ENCODE data around the gene FKBP10.

Gene FKBP10, protein sequence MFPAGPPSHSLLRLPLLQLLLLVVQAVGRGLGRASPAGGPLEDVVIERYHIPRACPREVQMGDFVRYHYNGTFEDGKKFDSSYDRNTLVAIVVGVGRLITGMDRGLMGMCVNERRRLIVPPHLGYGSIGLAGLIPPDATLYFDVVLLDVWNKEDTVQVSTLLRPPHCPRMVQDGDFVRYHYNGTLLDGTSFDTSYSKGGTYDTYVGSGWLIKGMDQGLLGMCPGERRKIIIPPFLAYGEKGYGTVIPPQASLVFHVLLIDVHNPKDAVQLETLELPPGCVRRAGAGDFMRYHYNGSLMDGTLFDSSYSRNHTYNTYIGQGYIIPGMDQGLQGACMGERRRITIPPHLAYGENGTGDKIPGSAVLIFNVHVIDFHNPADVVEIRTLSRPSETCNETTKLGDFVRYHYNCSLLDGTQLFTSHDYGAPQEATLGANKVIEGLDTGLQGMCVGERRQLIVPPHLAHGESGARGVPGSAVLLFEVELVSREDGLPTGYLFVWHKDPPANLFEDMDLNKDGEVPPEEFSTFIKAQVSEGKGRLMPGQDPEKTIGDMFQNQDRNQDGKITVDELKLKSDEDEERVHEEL

DNA sequence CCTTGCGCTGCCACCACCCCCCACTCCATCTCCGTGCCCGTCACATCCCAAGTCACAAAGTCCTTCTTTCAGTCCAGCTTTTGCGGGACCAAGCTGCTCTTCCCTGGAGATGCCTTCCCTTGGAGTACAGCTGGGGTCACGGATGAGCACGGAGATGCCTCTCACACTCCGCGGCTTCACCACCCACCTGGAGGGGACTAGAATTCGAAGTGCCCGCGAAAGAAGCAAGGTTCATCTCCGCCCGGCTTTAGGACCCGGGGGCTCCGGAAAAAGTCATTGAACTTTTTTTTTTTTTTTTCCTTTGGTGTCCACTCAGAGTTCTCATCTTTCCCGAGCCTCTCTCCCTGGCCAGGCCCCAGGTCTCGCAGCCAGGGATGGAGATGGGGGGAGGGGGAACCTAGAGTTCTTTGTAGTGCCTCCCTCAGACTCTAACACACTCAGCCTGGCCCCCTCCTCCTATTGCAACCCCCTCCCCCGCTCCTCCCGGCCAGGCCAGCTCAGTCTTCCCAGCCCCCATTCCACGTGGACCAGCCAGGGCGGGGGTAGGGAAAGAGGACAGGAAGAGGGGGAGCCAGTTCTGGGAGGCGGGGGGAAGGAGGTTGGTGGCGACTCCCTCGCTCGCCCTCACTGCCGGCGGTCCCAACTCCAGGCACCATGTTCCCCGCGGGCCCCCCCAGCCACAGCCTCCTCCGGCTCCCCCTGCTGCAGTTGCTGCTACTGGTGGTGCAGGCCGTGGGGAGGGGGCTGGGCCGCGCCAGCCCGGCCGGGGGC lies at the start of gene FKBP10:
Gene FKBP10 (plus strand): TSS at position 624 of the 771 bp plus-strand sequence. CDS start 31 bp downstream, at position 655.
- TF ChIP-seq POLR2A (IDR thresholded peaks at IDR 0.05; ENCODE audit: low read depth, low read length) = peak; percentile 84
- no peak for FAIRE-seq
- DNase-seq (ENCODE audit: insufficient read length, low spot score) = peak; percentile 92

DNA sequence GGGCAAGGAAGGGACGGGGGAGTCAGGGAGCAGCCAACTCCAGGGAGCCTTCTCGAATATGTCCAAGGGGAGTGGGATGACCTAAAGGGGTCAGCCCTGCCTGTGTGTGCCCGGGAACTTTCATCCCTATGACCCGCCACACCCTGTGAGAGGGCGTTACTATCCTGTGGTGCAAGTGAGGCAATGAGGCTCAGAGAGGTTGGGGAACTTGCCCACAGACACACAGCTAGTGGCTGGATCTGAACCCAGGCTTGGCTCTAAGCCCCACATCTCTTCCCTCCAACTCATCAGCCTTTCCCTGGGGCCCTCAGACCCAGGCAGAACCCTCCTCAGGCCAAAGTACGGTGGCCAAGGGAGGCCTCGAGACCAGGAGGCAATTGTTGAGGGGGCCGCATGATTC lies 49.5 kb upstream of the FKBP10 start:
- DNase-seq (ENCODE audit: insufficient read length, low spot score) = no peak
- no peak for TF ChIP-seq POLR2A (IDR thresholded peaks at IDR 0.05; ENCODE audit: low read depth, low read length)
- no peak for FAIRE-seq

DNA sequence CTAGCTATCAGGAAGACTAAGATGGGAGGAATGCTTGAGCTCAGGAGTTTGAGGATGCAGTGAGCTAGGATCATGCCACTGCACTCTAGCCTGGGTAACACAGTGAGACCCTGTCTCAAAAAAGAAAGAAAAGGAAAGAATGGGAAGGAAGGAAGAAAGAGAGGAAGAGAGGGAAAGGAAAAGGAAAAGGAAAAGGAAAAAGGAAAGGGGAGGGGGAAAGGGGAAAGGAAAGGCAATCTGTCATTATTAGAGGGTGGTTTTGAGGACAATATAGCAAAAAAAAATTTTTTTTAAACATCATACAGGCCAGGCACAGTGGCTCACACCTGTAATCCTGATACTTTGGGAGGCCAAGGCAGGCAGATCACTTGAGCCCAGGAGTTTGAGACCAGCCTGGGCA lies 46.7 kb upstream of the FKBP10 start:
- no peak for FAIRE-seq

DNA sequence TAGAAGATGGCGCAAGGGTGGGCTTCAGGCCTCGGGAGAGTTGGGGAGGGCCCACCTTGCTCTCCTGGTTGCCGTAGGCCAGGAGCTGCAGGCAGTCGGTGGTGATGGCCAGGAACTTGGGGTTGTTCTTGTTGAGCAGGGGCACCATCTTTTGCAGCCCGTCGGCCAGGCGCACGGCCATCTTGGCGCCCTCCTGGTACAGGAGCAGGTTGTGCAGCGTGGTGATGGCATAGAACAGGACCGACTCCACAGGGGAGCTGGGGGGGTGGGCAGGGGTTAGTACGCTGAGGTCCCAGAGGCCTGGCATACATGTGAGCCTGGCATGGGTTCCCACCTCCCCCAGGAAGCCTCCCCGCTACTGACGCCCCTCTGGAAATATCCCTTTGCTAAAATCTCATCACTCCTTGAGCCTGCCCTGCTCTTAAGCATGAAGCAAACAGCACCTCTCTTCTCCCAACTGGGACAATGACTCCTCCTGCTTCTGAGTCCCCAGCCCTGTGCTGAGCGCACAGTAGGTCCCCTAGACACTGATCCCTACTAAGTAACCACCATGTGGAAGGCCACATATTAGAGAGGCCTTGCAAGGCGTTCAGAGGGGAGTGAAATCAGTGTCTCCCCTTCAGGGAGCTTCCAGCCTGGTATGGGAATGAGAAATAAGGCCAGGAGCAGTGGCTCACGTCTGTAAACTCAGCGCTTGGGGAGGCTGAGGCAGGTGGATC lies 45.3 kb upstream of the FKBP10 start:
- no peak for FAIRE-seq
- DNase-seq (ENCODE audit: insufficient read length, low spot score) = no peak

More for the DNA sequence above, 46.7 kb upstream of the FKBP10 start:
- DNase-seq (ENCODE audit: insufficient read length, low spot score) = no peak
- TF ChIP-seq POLR2A (IDR thresholded peaks at IDR 0.05; ENCODE audit: low read depth, low read length) = no peak

DNA sequence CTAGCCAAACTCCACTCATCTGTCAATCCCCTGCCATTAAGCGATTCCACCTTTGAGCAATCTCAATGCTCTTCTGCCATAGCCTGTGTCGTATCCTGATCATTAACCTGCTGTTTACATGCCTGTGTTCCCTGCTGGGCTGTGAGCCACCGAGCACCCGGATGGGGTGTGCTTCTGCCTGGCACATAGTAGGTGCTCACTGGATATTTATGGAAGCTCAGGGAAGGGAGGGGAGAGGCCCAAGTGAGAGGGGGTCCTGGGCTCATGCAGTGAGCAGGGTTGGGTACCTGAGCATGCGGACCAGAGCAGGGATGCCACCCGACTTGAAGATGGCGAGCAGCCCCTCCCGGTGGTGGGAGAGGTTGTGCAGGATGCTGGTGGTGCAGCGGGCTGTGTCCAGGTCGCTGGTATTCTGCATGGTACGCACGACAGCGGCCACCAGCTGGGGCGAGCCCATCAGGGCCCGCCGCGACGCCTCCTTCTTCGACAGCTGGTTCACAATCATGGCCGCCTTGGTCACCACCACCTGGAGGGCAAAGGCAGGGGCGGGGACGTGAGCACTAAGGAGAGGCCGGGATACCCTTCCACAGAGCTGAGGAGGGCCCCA lies 44.0 kb upstream of the FKBP10 start:
- no peak for TF ChIP-seq POLR2A (IDR thresholded peaks at IDR 0.05; ENCODE audit: low read depth, low read length)
- no peak for FAIRE-seq
- DNase-seq (ENCODE audit: insufficient read length, low spot score) = no peak

More for the DNA sequence above, 45.3 kb upstream of the FKBP10 start:
- TF ChIP-seq POLR2A (IDR thresholded peaks at IDR 0.05; ENCODE audit: low read depth, low read length) = no peak

DNA sequence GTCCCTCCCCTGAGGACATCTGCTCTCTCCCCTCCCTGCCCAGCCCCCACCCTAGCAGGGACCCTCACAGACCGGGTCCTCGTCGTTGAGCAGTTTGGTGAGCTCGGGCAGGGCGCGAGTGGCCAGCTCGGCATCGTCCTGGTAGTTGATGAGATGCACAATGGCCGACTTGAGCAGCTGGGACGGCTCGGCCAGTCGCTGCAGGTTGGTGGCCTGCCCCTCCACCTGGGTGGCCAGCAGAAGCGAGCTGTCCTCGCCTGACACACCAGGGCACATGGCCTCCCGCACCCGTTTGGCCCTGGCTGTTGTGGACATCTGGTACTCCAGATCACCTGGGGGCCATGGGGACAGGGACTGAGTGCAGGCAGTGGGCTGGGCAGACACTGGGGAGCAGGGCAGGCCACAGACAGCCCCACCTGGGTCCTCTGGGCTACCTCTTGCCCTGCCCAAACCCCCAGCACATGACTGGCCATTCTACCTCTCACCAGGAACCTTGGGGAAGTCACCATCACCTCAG lies 43.4 kb upstream of the FKBP10 start:
- FAIRE-seq = no peak
- no peak for DNase-seq (ENCODE audit: insufficient read length, low spot score)
- no peak for TF ChIP-seq POLR2A (IDR thresholded peaks at IDR 0.05; ENCODE audit: low read depth, low read length)

DNA sequence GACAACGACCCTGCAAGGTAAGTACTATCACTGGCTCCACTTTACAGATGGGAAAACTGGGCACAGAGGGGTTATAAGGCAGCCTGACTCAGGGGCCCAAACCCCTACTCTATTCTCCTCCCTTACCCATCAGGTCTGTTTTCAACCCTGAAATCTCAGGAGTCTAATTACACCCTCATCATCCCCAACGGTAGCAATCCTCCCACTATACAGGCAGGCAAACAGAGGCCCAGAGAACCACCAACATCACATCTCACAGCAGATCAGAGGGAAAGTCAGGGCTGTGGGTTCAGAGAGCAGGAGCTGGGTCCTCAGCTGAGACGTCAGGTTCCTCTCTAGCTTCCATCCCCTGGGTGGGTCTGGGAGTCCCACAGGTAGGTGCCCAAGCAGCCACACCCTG lies 42.8 kb upstream of the FKBP10 start:
- DNase-seq (ENCODE audit: insufficient read length, low spot score) = no peak
- TF ChIP-seq POLR2A (IDR thresholded peaks at IDR 0.05; ENCODE audit: low read depth, low read length) = no peak
- no peak for FAIRE-seq

DNA sequence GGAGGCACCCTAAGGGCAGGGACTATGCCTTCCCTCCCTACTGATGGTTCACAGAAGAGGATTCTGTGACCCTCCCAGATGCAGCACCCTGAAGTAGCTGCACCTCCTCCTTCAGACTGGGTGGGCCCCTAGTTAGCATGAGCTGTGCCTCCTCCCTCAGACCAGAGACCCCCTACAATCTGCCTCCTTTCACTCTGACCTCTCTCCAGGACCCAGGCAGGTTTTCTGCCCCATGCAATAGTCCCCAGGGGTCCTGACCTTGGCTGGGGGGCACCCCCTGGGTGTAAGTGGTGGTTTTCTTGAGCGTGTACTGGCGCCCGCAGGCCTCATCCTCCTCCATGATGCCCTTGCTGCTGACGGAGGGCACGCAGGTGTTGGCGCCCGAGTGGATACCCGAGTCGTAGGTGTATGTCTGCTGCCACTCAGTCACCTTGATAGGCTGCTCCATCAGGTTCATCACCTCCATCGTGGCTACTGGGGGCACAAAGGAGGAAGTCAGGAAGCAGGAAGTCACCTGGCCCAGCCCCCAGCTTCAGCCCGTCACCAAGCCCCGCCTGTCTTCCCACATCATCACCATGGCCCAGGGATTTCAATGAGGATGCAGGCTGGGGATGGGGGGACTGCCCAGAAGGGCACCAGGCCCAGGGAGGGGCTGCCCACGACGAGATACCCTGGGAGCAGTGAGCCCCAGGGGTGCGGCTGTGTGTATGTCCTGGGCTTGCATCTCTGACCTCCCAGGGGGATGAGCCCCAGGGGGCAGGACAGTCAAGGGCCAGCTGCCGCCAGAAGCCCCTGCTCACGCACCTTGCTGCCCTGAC lies 41.2 kb upstream of the FKBP10 start:
- FAIRE-seq (no peak), DNase-seq (ENCODE audit: insufficient read length, low spot score) (no peak)
- TF ChIP-seq POLR2A (IDR thresholded peaks at IDR 0.05; ENCODE audit: low read depth, low read length) = no peak

DNA sequence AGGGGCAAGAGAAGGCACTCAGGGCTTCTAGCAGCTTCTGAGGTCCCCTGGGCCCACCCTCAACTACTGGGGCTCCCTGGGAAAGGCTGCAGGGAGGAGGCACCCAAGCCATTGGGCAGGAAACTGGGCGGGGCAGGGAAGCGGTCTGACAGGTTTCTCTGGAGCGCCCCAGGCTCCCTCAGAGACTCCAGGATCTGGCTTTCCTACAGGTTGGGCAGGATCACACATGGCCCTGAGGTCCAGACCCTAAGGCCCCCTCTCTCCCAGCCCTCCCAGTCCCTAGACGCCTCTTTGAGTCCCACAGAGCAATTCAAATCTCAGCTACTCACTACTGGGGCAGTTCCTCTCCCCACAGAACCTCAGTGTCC lies 40.6 kb upstream of the FKBP10 start:
- DNase-seq (ENCODE audit: insufficient read length, low spot score) = no peak
- FAIRE-seq = no peak
- TF ChIP-seq POLR2A (IDR thresholded peaks at IDR 0.05; ENCODE audit: low read depth, low read length) = no peak

DNA sequence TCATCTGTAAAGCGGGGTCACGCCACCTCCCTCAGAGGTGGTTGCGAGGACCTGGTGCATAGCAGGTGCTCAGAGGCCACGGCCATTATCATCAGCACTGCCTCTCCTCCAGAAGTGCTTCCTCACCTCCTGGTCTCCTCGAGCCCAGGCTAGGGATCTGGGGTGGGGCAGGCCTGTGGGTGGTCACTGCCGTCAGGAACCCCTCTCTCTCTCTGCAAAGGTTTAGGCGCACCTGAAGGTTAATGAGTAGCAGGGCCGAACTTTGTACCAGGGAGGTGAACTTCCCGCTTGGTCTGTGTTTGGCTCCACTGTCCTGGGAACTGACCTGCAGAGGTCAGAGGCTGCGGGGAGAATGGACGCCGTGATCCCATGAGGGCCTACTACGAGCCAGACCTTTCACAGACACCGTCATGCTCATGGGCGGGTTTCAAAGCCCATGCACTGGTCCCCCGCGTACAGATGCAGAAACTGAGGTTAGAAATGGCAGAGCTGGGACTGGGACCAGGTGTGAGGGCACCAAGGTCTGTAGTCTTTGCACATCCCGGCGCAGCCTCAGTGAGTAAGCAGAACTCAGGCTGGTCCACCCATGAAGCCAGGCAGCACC lies 40.1 kb upstream of the FKBP10 start:
- no peak for DNase-seq (ENCODE audit: insufficient read length, low spot score)
- no peak for TF ChIP-seq POLR2A (IDR thresholded peaks at IDR 0.05; ENCODE audit: low read depth, low read length)
- no peak for FAIRE-seq

DNA sequence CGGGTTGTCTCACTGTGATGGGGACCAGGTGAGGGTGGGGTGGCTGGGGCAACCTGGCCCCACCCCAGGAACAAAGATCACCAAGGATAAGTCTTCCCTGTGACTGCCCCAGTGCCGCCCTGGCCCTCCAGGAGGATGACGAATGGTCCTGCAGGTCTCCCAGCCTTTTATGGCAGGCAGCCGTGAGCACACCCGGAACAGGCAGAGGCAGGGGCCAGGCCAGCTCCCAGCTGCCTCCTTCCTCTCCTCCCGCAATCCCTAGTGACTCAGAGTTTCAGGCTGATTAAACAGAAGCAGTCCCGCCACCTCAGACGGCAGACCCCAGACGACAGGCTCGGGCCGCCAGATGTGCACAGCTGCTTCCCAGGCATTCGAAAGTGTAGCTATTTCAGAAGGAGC lies 39.6 kb upstream of the FKBP10 start:
- FAIRE-seq = peak; percentile 33
- no peak for TF ChIP-seq POLR2A (IDR thresholded peaks at IDR 0.05; ENCODE audit: low read depth, low read length)
- peak; percentile 94 for DNase-seq (ENCODE audit: insufficient read length, low spot score)

DNA sequence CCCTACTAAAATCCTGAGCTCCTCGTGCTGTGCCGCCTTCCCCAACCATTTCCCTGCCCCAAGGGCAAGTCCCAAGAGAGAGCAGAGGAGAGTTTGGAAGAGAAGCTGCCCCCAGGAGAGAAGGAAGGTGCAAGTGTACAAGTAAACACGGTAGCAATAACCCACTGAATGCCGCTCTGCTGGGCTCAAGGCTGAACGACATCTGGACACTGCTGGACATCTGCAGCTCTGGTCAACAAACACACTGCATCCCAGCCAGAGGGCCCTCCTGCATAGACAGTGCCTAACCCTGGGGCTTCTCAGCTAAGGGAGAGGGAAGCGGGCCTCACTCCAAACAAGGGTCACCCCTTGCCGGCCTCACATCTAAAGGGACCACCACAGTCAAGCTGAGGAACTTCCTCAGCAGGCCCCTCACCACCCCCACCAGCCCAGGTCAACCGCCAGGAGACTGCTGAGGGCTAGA lies 39.0 kb upstream of the FKBP10 start:
- TF ChIP-seq POLR2A (IDR thresholded peaks at IDR 0.05; ENCODE audit: low read depth, low read length) = no peak
- DNase-seq (ENCODE audit: insufficient read length, low spot score) (no peak), FAIRE-seq (no peak)
